Activated naive CD8-positive, alpha-beta T cell treated with anti-CD3 and anti-CD28 coated beads, Interleukin-2, amount 50 U/mL, for 24 hours (primary cell): ENCODE results near the gene PLEKHM3.
"Not testable (repeated sequence)": the region's sequence is repeated elsewhere in the genome, so short reads cannot be mapped to it uniquely, and the experiment has no call there.

Source experiments
- ATAC-seq: fragments of 150-1000 bp; cut with Tn5 transposase; one replicate; pipeline ENCODE4 v1.10.0; 2021
- DNase-seq: peaks from one replicate; pipeline ENCODE4 v3.0.0; 2021
- H3K27ac Mint-ChIP-seq: one replicate; pipeline ENCODE4 v1.8.0; 2021; ENCODE audit warnings: mild to moderate bottlenecking, mixed read lengths
- H3K27me3 Mint-ChIP-seq: one replicate; pipeline ENCODE4 v1.8.0; 2021; ENCODE audit warnings: mixed read lengths
- H3K36me3 Mint-ChIP-seq: one replicate; pipeline ENCODE4 v1.8.0; 2021; ENCODE audit warnings: low read depth, mixed read lengths
- H3K4me1 Mint-ChIP-seq: one replicate; pipeline ENCODE4 v1.8.0; 2021; ENCODE audit warnings: mixed read lengths
- H3K4me3 Mint-ChIP-seq: one replicate; pipeline ENCODE4 v1.8.0; 2021; ENCODE audit warnings: mild to moderate bottlenecking, moderate library complexity, mixed read lengths
- H3K9me3 Mint-ChIP-seq: one replicate; pipeline ENCODE4 v1.8.0; 2021; ENCODE audit warnings: mixed read lengths

Gene PLEKHM3

DNA sequence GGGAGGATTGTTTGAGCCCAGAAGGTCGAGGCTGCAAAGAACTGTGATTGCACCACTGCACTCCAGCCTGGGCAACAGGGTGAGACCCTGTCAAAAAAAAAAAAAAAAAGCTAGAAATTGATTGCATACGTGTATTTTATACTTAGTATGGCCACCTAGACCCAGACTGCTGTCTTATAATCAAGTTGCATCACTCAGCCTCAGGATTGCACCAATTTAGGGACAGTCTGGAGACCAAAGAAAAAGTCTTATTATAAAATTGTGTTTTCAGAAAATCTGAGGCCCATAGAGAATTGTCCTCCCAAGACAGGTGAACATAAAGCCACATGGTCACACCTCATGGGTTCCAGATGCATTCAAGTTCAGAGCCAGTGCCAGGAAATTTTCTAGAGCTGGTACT lies 17.1 kb upstream of the PLEKHM3 start:
- Mint-ChIP-seq H3K27ac (no peak overlapping the region), H3K36me3 (no peaks in the 10 kb centered on the region), H3K4me1 (no peaks in the 10 kb centered on the region), H3K27me3 (peaks cover 2% of the 10 kb centered on the region), H3K9me3 (no peaks in the 10 kb centered on the region), H3K4me3 (no peak overlapping the region)
- no peak for DNase-seq
- ATAC-seq, result no peak

GRCh38 chr2:208042041-208042440 lies 16.7 kb upstream of the PLEKHM3 start:
- DNase-seq (no peak), ATAC-seq (no peak)
- no peak overlapping the region for H3K27ac Mint-ChIP-seq
- no peaks in the 10 kb centered on the region for H3K4me1 Mint-ChIP-seq
- H3K4me3 Mint-ChIP-seq, result no peak overlapping the region
- no peaks in the 10 kb centered on the region for H3K36me3 Mint-ChIP-seq
- H3K9me3 Mint-ChIP-seq, result no peaks in the 10 kb centered on the region
- H3K27me3 Mint-ChIP-seq, result peaks cover 2% of the 10 kb centered on the region

DNA sequence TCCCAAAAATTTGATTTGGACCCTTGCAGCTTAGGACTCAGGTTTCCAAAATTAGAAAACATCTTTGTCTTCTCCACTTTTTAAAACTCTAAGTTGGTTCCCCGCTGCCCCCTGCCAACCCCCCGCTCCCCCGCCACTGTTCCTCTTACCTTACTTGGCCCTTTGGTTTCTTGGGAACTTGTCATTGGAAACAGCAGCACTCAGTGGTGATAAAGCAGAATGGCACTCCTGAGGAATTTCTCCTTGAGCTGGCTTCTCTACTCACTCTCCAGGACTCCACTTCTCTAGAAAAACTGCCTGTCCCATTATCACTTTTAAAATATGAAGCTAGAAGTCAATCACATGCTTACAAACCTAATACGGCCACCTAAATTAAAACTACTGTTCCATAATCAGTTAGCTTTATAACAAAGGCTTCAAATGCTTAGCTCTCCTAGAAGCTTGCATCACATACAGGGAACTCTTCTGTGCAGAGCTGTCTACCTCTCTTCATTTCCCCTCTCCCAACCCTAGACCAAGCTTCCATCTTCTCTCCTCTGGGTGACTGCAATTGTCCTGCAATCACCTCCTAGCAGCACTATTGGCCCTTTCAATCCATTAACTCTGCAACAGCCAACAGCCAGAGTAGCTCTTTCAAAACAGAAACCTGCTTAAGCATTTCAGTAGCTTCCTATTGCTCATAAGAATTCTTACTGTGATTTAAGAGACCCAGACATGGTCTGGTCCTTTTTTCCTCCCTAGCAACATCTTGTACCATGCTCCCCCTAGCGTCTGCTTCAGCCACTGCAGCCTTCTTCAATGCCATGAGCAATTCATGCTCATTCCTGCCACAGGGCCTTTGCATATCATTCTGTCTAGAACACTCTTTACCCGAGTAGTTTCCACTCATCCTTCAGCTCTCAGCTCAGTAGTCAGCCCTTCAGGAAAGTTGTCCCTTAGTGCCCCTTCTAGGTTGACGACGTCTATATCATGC lies 15.2 kb upstream of the PLEKHM3 start:
- no peak overlapping the region for H3K4me3 Mint-ChIP-seq
- H3K27ac Mint-ChIP-seq, result no peak overlapping the region
- H3K36me3 Mint-ChIP-seq, result no peaks in the 10 kb centered on the region
- no peaks in the 10 kb centered on the region for H3K4me1 Mint-ChIP-seq
- H3K27me3 Mint-ChIP-seq, result peaks cover 2% of the 10 kb centered on the region
- peak; percentile 81 for DNase-seq
- ATAC-seq, result peak; percentile 85
- no peaks in the 10 kb centered on the region for H3K9me3 Mint-ChIP-seq

DNA sequence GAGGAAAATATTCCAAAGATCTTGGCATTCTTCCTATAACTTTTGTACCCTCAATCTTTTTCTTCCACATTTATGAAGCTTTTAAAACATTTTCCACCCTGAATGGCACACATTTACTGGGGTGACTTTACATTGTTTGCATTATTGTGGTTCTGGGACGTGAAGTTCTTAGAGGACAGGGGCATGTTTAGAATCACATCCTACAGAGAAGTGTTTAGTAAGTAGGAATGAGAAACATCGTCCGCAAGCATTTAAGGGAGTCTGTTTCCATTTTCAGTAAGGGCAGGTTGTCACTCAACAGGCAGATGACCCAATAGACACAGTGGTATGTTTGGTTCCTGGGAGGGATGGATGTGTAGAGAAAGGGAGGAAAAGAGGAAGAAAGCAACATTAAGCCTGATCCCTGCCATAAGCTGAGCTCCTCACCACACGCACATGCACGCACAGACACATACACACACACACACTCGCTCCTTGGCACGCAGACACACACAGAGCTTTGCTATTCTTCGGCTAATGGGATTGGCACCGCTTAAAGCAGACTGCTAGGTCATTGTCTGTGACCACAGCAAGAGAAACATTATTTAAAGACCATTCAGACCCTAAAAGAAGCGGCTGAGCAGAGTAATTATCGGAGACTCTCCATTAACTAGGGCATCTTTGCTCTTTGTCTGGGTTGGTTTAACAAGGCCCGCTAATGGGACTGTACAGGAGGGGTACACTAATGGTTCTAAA lies 14.2 kb upstream of the PLEKHM3 start:
- DNase-seq (no peak), ATAC-seq (no peak)
- Mint-ChIP-seq H3K4me3 (no peak overlapping the region), H3K27ac (no peak overlapping the region), H3K27me3 (peaks cover 2% of the 10 kb centered on the region), H3K36me3 (no peaks in the 10 kb centered on the region), H3K4me1 (no peaks in the 10 kb centered on the region), H3K9me3 (no peaks in the 10 kb centered on the region)

GRCh38 chr2:208037564-208038487 lies 12.5 kb upstream of the PLEKHM3 start:
- Mint-ChIP-seq H3K36me3 (no peaks in the 10 kb centered on the region), H3K27me3 (no peaks in the 10 kb centered on the region), H3K9me3 (no peaks in the 10 kb centered on the region), H3K27ac (no peak overlapping the region), H3K4me3 (no peak overlapping the region), H3K4me1 (peaks cover 4% of the 10 kb centered on the region)
- no peak for ATAC-seq
- no peak for DNase-seq

DNA sequence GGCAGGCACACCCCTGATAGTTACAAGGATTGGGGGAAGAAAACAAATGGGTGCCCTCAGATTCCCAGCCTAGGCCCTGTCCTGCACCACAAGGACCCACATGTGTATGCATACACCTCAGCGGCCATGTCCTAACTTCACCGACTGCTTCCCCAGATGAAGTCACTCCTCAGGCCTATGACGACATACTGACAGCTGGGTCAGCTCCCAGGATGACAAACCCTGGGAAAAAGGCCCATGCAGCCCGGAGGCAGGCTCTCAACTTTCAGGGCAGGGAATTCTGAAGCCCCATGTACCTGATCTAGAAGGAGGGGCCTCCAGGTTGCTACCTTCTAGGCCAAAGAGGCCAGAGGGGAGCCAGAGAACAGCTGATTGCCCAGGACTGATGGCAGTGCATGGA lies 11.0 kb upstream of the PLEKHM3 start:
- ATAC-seq (no peak), DNase-seq (no peak)
- no peaks in the 10 kb centered on the region for H3K36me3 Mint-ChIP-seq
- H3K9me3 Mint-ChIP-seq, result no peaks in the 10 kb centered on the region
- H3K27ac Mint-ChIP-seq, result no peak overlapping the region
- peaks cover 2% of the 10 kb centered on the region for H3K27me3 Mint-ChIP-seq
- no peak overlapping the region for H3K4me3 Mint-ChIP-seq
- peaks cover 4% of the 10 kb centered on the region for H3K4me1 Mint-ChIP-seq

DNA sequence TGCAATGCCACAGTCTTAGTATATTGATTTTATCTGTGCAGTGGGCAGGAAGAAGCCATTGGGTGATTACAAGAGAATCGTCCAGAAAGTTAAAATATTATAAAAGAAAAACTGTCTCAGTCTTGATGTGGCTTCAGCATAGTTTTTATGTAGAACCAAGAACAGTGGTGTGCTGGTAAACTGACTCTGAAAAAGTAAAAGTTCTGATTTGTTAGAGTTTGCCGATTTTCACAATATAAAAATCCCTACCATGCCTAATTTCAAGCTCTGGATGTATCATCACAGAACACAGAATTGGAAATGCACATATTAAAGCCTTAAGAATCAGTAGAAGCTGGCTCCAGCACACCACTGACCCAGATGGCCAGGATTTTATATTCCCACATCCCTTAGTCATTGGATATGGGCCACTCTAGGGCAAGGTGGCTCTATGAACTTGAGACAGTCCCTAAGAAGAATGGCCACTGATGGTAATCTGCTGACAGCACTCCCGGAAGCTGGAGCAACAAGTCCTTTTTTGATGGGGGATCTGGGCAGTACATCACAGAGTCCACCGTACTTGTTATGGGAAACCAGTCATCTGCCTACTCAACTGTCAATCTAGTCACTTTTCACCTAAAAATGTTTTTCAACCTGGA lies 9.3 kb upstream of the PLEKHM3 start:
- H3K4me3 Mint-ChIP-seq, result no peak overlapping the region
- H3K9me3 Mint-ChIP-seq, result no peaks in the 10 kb centered on the region
- no peak for ATAC-seq
- H3K4me1 Mint-ChIP-seq, result peaks cover 4% of the 10 kb centered on the region
- DNase-seq, result no peak
- no peaks in the 10 kb centered on the region for H3K36me3 Mint-ChIP-seq
- H3K27ac Mint-ChIP-seq, result no peak overlapping the region
- H3K27me3 Mint-ChIP-seq, result peaks cover 2% of the 10 kb centered on the region

GRCh38 chr2:208033701-208034502 lies 8.6 kb upstream of the PLEKHM3 start:
- ATAC-seq, result peak; percentile 73
- H3K36me3 Mint-ChIP-seq, result no peaks in the 10 kb centered on the region

GRCh38 chr2:208031608-208032019 lies 6.3 kb upstream of the PLEKHM3 start:
- ATAC-seq, result no peak
- Mint-ChIP-seq H3K4me3 (no peak overlapping the region), H3K4me1 (peaks cover 4% of the 10 kb centered on the region), H3K27ac (no peak overlapping the region), H3K27me3 (peaks cover 2% of the 10 kb centered on the region), H3K9me3 (no peaks in the 10 kb centered on the region), H3K36me3 (no peaks in the 10 kb centered on the region)
- no peak for DNase-seq

More at GRCh38 chr2:208033701-208034502, 8.6 kb upstream of the PLEKHM3 start:
- H3K27me3 Mint-ChIP-seq, result peaks cover 2% of the 10 kb centered on the region
- H3K9me3 Mint-ChIP-seq, result no peaks in the 10 kb centered on the region
- peak; percentile 44 for DNase-seq
- peaks cover 4% of the 10 kb centered on the region for H3K4me1 Mint-ChIP-seq
- no peak overlapping the region for H3K4me3 Mint-ChIP-seq
- H3K27ac Mint-ChIP-seq, result no peak overlapping the region

- Mint-ChIP-seq H3K36me3 (no peaks in the 10 kb centered on the region), H3K27me3 (no peaks in the 10 kb centered on the region), H3K4me3 (peak overlapping the region; percentile 97), H3K27ac (peak overlapping the region; percentile 93), H3K4me1 (peaks cover 21% of the 10 kb centered on the region), H3K9me3 (no peaks in the 10 kb centered on the region)
- ATAC-seq, result peak; percentile 57
- peak; percentile 45 for DNase-seq
These were observed 472 bp upstream of the PLEKHM3 start for GRCh38 chr2:208025814-208026184.

DNA sequence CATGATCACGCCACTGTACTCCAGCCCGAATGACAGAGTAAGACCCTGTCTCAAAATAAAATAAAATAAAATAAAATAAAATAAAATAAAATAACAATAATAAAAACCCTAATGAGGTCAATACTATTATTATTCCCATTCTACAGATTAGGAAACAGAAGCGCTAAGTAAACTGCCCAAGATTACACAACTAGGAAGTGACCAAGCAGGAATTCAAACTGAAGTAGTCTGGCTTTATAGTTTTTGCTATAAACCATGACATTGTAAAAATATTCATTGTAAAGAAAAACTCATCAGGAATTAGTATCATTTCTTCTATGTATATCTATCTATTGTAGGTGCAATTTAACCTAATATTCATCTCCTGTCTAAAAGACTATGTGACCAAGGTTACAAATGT lies 1.2 kb downstream of the PLEKHM3 start:
- no peak for ATAC-seq
- H3K9me3 Mint-ChIP-seq, result no peaks in the 10 kb centered on the region
- H3K27ac Mint-ChIP-seq, result no peak overlapping the region
- no peak for DNase-seq
- peaks cover 30% of the 10 kb centered on the region for H3K4me1 Mint-ChIP-seq
- H3K4me3 Mint-ChIP-seq, result peak overlapping the region; percentile 26
- H3K36me3 Mint-ChIP-seq, result peaks cover 3% of the 10 kb centered on the region
- H3K27me3 Mint-ChIP-seq, result no peaks in the 10 kb centered on the region

DNA sequence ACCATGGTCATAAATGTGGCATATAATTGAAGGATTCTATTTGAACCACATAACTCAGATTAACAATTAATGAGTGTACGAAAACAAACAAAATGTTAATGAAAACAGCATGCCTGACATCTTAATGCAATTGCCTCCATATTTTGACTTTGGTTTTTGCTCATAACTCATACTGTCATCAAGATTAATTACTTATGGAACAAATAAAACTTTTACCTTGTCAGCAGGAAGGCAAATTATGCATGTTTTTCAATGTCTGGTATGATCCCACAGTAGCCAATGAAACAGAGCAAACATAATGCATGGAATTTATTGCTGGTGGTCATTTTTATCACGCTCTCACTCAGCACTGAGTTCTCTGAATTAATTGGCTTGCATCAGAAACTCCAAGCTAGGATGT lies 5.1 kb downstream of the PLEKHM3 start:
- H3K36me3 Mint-ChIP-seq, result peaks cover 10% of the 10 kb centered on the region

DNA sequence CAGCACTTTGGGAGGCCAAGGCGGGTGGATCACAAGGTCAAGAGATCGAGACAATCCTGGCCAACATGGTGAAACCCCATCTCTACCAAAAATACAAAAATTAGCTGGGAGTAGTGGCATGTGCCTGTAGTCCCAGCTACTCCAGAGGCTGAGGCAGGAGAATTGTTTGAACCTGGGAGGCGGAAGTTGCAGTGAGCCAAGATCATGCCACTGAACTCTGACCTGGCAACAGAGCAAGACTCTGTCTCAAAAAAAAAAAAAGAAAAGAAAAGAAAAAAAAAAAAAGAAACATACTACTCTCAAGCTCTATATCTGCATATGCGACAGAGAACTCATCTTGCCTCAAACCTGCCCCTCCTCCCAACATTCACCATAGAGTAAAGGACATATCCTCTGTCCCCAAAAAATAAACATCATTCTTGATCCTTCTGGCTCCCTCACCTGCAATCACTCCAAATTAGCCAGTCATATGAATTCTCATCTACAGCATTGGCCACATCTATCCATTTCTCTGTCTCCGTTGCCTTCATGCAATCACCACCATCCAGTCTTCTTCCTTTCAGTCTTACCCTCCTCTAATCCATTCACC lies 7.1 kb downstream of the PLEKHM3 start:
- H3K36me3 Mint-ChIP-seq, result peaks cover 10% of the 10 kb centered on the region
- ATAC-seq, H3K9me3 Mint-ChIP-seq, H3K27me3 Mint-ChIP-seq, DNase-seq: not testable (repeated sequence)
- H3K4me1 Mint-ChIP-seq, result peaks cover 56% of the 10 kb centered on the region
- H3K4me3 Mint-ChIP-seq, result peak overlapping the region; percentile 70
- peak overlapping the region; percentile 91 for H3K27ac Mint-ChIP-seq

More for the DNA sequence above, 5.1 kb downstream of the PLEKHM3 start:
- DNase-seq, result no peak
- no peak for ATAC-seq
- Mint-ChIP-seq H3K4me1 (peaks cover 49% of the 10 kb centered on the region), H3K9me3 (no peaks in the 10 kb centered on the region), H3K27ac (no peak overlapping the region), H3K4me3 (no peak overlapping the region), H3K27me3 (no peaks in the 10 kb centered on the region)
